Endothelial cell of umbilical vein (primary cell): ENCODE results near the gene GCNT2. TPM values are rescaled to one million over a fixed set of nuclear protein-coding genes. Genes with fewer than 3 reads are reported as not detected.

Experiments used
- BruUV-seq: library from RNA; stranded (reverse); fragments of 400-500 nt; replicated peaks from 2 replicates; lab custom pipeline; 2021; lab: Mats Ljungman, UMichigan
- CTCF ChIA-PET: fragments of 300-600, 350-600 bp; sonication (Branson Sonifier 250); formaldehyde crosslinking; loops from one replicate; lab custom pipeline; 2021; ENCODE audit warnings: antibody characterized with exemption, inconsistent platforms; lab: Charles Lee
- POLR2A ChIA-PET: fragments of 300-600, 350-600 bp; sonication (Branson Sonifier 250); formaldehyde crosslinking; loops from one replicate; lab custom pipeline; 2021; ENCODE audit warnings: antibody characterized with exemption, inconsistent platforms; lab: Charles Lee
- DNase-seq: peaks from one replicate; pipeline ENCODE4 v3.0.0-alpha.2; 2011; ENCODE audit warnings: low read depth, low spot score
- FAIRE-seq: peaks from 2 replicates; lab custom pipeline; 2011; peaks lifted over from hg19 to GRCh38; lab: Jason Lieb, UNC
- H2AFZ ChIP-seq: 2 replicates; pipeline ENCODE4 v1.6.0; 2012; ENCODE audit warnings: low read depth, low read length, control low read depth, inconsistent platforms
- H3K27ac ChIP-seq: 2 replicates; pipeline ENCODE4 v1.5.1; 2011; ENCODE audit warnings: low read depth, mild to moderate bottlenecking, control low read depth, low read length, moderate library complexity; ENCODE audit not compliant: insufficient read depth
- H3K27me3 ChIP-seq, 2 experiments: 2 replicates each; pipeline versions ENCODE4 v1.6.0 to v1.6.1; 2011; ENCODE audit warnings: low read length in 2 of 2, mixed read lengths in 1 of 2; ENCODE audit not compliant: control insufficient read depth in 2 of 2, insufficient read depth in 2 of 2
- H3K36me3 ChIP-seq, 2 experiments: 2 replicates in 1 of 2; 3 replicates in 1 of 2; pipeline ENCODE4 v1.5.1; 2011; ENCODE audit warnings: low read length in 2 of 2, mild to moderate bottlenecking in 1 of 2, moderate library complexity in 1 of 2; ENCODE audit not compliant: control insufficient read depth in 2 of 2, insufficient read depth in 2 of 2; ENCODE audit errors: extremely low read depth in 1 of 2
- H3K4me1 ChIP-seq: 3 replicates; pipeline ENCODE4 v1.5.1; 2011; ENCODE audit warnings: mild to moderate bottlenecking, low read length; ENCODE audit not compliant: control insufficient read depth, insufficient read depth; ENCODE audit errors: extremely low read depth
- H3K4me2 ChIP-seq: 2 replicates; pipeline ENCODE4 v1.6.1; 2011; ENCODE audit warnings: low read length, control low read depth, mixed read lengths; ENCODE audit not compliant: insufficient read depth
- H3K4me3 ChIP-seq, 3 experiments: fragments of 200-600 bp in 1 of 3; sonication (generic), shearing (Covaris generic) in 1 of 3; replicated peaks in 1 of 3; 2 replicates each; pipeline ENCODE4 v1.5.1; 2011 to 2016; ENCODE audit warnings: control low read depth in 3 of 3, low read length in 3 of 3, mild to moderate bottlenecking in 2 of 3, inconsistent platforms in 1 of 3, low read depth in 1 of 3, moderate library complexity in 1 of 3; ENCODE audit not compliant: insufficient read depth in 1 of 3
- H3K79me2 ChIP-seq: 2 replicates; pipeline ENCODE4 v1.6.0; 2012; ENCODE audit warnings: low read length, inconsistent platforms; ENCODE audit not compliant: control insufficient read depth, insufficient read depth
- H3K9ac ChIP-seq: replicated peaks from 2 replicates; pipeline ENCODE3; 2011; ENCODE audit warnings: low read length, control low read depth; ENCODE audit not compliant: insufficient read depth; ENCODE audit errors: extremely low read depth
- H3K9me1 ChIP-seq: replicated peaks from 3 replicates; pipeline ENCODE4 v1.6.0; 2011; ENCODE audit warnings: mild to moderate bottlenecking, low read length; ENCODE audit not compliant: control insufficient read depth, insufficient read depth; ENCODE audit errors: extremely low read depth
- H3K9me3 ChIP-seq: replicated peaks from 2 replicates; pipeline ENCODE4 v1.5.1; 2012; ENCODE audit warnings: low read length, inconsistent platforms; ENCODE audit not compliant: control insufficient read depth, insufficient read depth
- H4K20me1 ChIP-seq: replicated peaks from 2 replicates; pipeline ENCODE3; 2011; ENCODE audit warnings: mild to moderate bottlenecking, low read length; ENCODE audit not compliant: control insufficient read depth, insufficient read depth; ENCODE audit errors: extremely low read depth
- CTCF ChIP-seq, 2 donors: IDR thresholded peaks; 1 replicate in 1 of 2; 2 replicates in 1 of 2; pipeline ENCODE4 v1.5.1; 2011; ENCODE audit warnings: low read length in 2 of 2, mild to moderate bottlenecking in 2 of 2, moderate library complexity in 2 of 2, control low read depth in 1 of 2, inconsistent platforms in 1 of 2, low read depth in 1 of 2; ENCODE audit not compliant: insufficient read depth in 1 of 2; ENCODE audit errors: extremely low read depth in 1 of 2
- EZH2 ChIP-seq: IDR thresholded peaks from 2 replicates; pipeline ENCODE4 v1.6.1; 2012; ENCODE audit warnings: borderline replicate concordance, low read depth, mild to moderate bottlenecking, moderate library complexity, low read length, inconsistent platforms; ENCODE audit not compliant: severe bottlenecking
- FOS ChIP-seq: IDR thresholded peaks from 2 replicates; pipeline ENCODE4 v1.6.1; 2011; ENCODE audit warnings: mild to moderate bottlenecking, low read length, moderate library complexity, borderline replicate concordance; ENCODE audit not compliant: insufficient read depth
- GATA2 ChIP-seq: IDR thresholded peaks from 2 replicates; pipeline ENCODE4 v1.7.0; 2011; ENCODE audit warnings: low read depth, mild to moderate bottlenecking, moderate library complexity, mixed read lengths, low read length; ENCODE audit not compliant: insufficient read length, insufficient read depth
- JUN ChIP-seq: IDR thresholded peaks from 2 replicates; pipeline ENCODE4 v1.6.1; 2011; ENCODE audit warnings: borderline replicate concordance, low read depth; ENCODE audit not compliant: insufficient read length, insufficient read depth
- MAX ChIP-seq: IDR thresholded peaks from 2 replicates; pipeline ENCODE4 v1.6.1; 2011; ENCODE audit not compliant: insufficient read depth, insufficient read length
- MYC ChIP-seq: IDR thresholded peaks from one replicate; pipeline ENCODE4 v1.6.1; 2011; ENCODE audit warnings: mild to moderate bottlenecking, low read depth, low read length
- POLR2A ChIP-seq: IDR thresholded peaks from 2 replicates; pipeline ENCODE4 v1.6.1; 2012; ENCODE audit warnings: low read depth, mild to moderate bottlenecking, control low read depth, low read length
- POLR2AphosphoS5 ChIP-seq: IDR thresholded peaks from 2 replicates; pipeline ENCODE4 v1.6.1; 2012; ENCODE audit warnings: low read depth, mild to moderate bottlenecking, control low read depth, low read length, moderate library complexity; ENCODE audit not compliant: insufficient read depth
- dilution Hi-C: fragments of 300-500 bp; cut with MboI; formaldehyde crosslinking; loops from one replicate; pipeline ENCODE4 v1.15.0; 2019; ENCODE audit warnings: low sequenced_read_pairs; ENCODE audit not compliant: extremely low pct_ligation_motif_present
- intact Hi-C: fragments of 100-400 bp; cut with micrococcal nuclease; formaldehyde crosslinking; loops from one replicate; pipeline ENCODE4 v1.10.0; 2022
- polyA plus RNA-seq, 4 experiments: library from polyadenylated mRNA; depleted of rRNA in 3 of 4; stranded (reverse) in 3 of 4; unstranded in 1 of 4; fragments of >200 nt; gene quantifications; 2 replicates each; pipeline versions ENCODE4 v1.2.1 to v1.2.3, GENCODE V29; 2011 to 2012; ENCODE audit warnings: missing spikeins in 1 of 4
- total RNA-seq: library from RNA; stranded (reverse); gene quantifications from 2 replicates; pipeline ENCODE4 v1.2.3, GENCODE V29; 2021

Gene GCNT2
- total and polyA plus RNA-seq, 2 donors (not counting 3 experiments of a cell fraction or from before 2014, with no cell fraction given) = 3.8 to 10.9 TPM

- Histone ChIP-seq H3K9me3 (no peaks in the 10 kb centered on the region), H3K9ac (peak overlapping the region; percentile 35), H3K4me3 (no peak overlapping the region), H3K9me1 (no peaks in the 10 kb centered on the region), H2AFZ (no peak overlapping the region), H3K4me2 (peak overlapping the region; percentile 31), H4K20me1 (no peaks in the 10 kb centered on the region), H3K79me2 (no peaks in the 10 kb centered on the region), H3K36me3 (no peaks in the 10 kb centered on the region), H3K27me3 (no peaks in the 10 kb centered on the region), H3K27ac (peak overlapping the region; percentile 81), H3K4me1 (peaks cover 35% of the 10 kb centered on the region)
- peak; percentile 84 for FAIRE-seq
- TF ChIP-seq GATA2 = no peak
- peak; percentile 62 for TF ChIP-seq JUN
- peak; percentile 12 for TF ChIP-seq FOS
- TF ChIP-seq MAX = no peak
- TF ChIP-seq CTCF (IDR thresholded peaks at IDR 0.05; ENCODE audit: extremely low read depth in 1 of 2, insufficient read depth in 1 of 2, low read depth in 1 of 2, low read length in 2 of 2) = no peak
- TF ChIP-seq MYC = no peak
- peak; percentile 29 for TF ChIP-seq POLR2AphosphoS5
- no peak for TF ChIP-seq POLR2A
- TF ChIP-seq EZH2 = no peak
- intact Hi-C loops = no loop called here
- POLR2A ChIA-PET = interaction anchor here (0.7 to 0.9 kb wide), 2 partner anchors 20 to 29 kb away, joined by 3 to 5 read pairs; no protein-coding TSS in a partner anchor
- BruUV-seq = no TSS peak
- DNase-seq = peak; percentile 85
- dilution Hi-C loops = no loop called here
- CTCF ChIA-PET = interaction anchor here (1.2 to 1.5 kb wide), 2 partner anchors 15 to 30 kb away, joined by 4 to 6 read pairs; no protein-coding TSS in a partner anchor
Measured at GRCh38 chr6:10526156-10526555, 5.0 kb downstream of the GCNT2 start.
